Spleen (tissue), 13 donors: ENCODE results near the gene OR56A1. TPM values are rescaled to one million over a fixed set of nuclear protein-coding genes. Genes with fewer than 3 reads are reported as not detected.
"Not testable (repeated sequence)": the region's sequence is repeated elsewhere in the genome, so short reads cannot be mapped to it uniquely, and the experiment has no call there.

Experiments
- DNase-seq: peaks from one replicate; pipeline ENCODE4 v3.0.0-alpha.2; 2020
- H3K27ac ChIP-seq, 8 donors: fragments of 200-600 bp; sonication (generic) in 7 of 8; 1 replicate in 4 of 8; 2 replicates in 4 of 8; pipeline versions ENCODE4 v1.5.0 to v1.8.0; 2016 to 2021; ENCODE audit warnings: inconsistent platforms in 4 of 8, mild to moderate bottlenecking in 4 of 8, moderate library complexity in 1 of 8
- H3K27me3 ChIP-seq, 7 donors: fragments of 200-600 bp; sonication (generic) in 6 of 7; replicated peaks in 1 of 7; 1 replicate in 4 of 7; 2 replicates in 3 of 7; pipeline versions ENCODE4 v1.5.0 to v1.8.0; 2016 to 2021; ENCODE audit warnings: inconsistent platforms in 3 of 7, mild to moderate bottlenecking in 1 of 7
- H3K36me3 ChIP-seq, 6 donors: fragments of 200-600 bp; sonication (generic) in 5 of 6; 1 replicate in 4 of 6; 2 replicates in 2 of 6; pipeline versions ENCODE4 v1.5.0 to v1.8.0; 2016 to 2021; ENCODE audit warnings: inconsistent platforms in 2 of 6
- H3K4me1 ChIP-seq, 6 donors: fragments of 200-600 bp; sonication (generic) in 5 of 6; 1 replicate in 3 of 6; 2 replicates in 3 of 6; pipeline versions ENCODE4 v1.5.0 to v1.8.0; 2016 to 2021; ENCODE audit warnings: inconsistent platforms in 3 of 6
- H3K4me3 ChIP-seq, 8 donors: fragments of 200-600 bp; sonication (generic) in 7 of 8; 1 replicate in 4 of 8; 2 replicates in 4 of 8; pipeline versions ENCODE4 v1.5.0 to v1.8.0; 2016 to 2021; ENCODE audit warnings: inconsistent platforms in 4 of 8, mild to moderate bottlenecking in 4 of 8, moderate library complexity in 2 of 8
- H3K9me3 ChIP-seq, 8 donors: fragments of 200-600 bp; sonication (generic) in 7 of 8; 1 replicate in 4 of 8; 2 replicates in 4 of 8; pipeline versions ENCODE4 v1.5.0 to v1.8.0; 2016 to 2021; ENCODE audit warnings: inconsistent platforms in 4 of 8
- CTCF ChIP-seq, 11 experiments: fragments of 200-600 bp in 7 of 11; fragments of 450-650 bp in 4 of 11; sonication (generic) in 4 of 11; IDR thresholded peaks in 8 of 11; conservative IDR thresholded peaks in 3 of 11; 1 replicate in 7 of 11; 2 replicates in 4 of 11; pipeline versions ENCODE4 v1.4.0 to v1.8.0; 2016 to 2021; ENCODE audit warnings: antibody characterized with exemption in 11 of 11, inconsistent platforms in 4 of 11, mild to moderate bottlenecking in 1 of 11
- POLR2A ChIP-seq, 3 donors: fragments of 450-650 bp; IDR thresholded peaks; one replicate each; pipeline ENCODE4 v1.5.1; 2017; ENCODE audit warnings: antibody characterized with exemption in 3 of 3, mild to moderate bottlenecking in 1 of 3
- POLR2AphosphoS5 ChIP-seq, 3 donors: sonication (generic); formaldehyde crosslinking; IDR thresholded peaks; one replicate each; pipeline ENCODE4 v1.5.1; 2017; ENCODE audit warnings: antibody characterized with exemption in 3 of 3
- WGBS, 5 donors: extraction: QIAGEN DNeasy Blood & Tissue Kit in 3 of 5; methylation state at CpG; one replicate each; pipeline versions ENCODE4 v1.1.5 to v1.1.7; 2013 to 2018; 5-methylcytosine and 5-hydroxymethylcytosine counted together
- intact Hi-C: fragments of 100-400 bp; cut with DNase I; formaldehyde crosslinking; loops from one replicate; pipeline ENCODE4 v1.15.0; 2023; ENCODE audit warnings: low total_unique reads
- long read RNA-seq, 2 donors: transcript quantifications; one replicate each; lab custom pipeline, GENCODE V29; 2026
- polyA plus RNA-seq, 3 donors: library from polyadenylated mRNA; stranded (reverse); fragments of 200-250 nt; gene quantifications; one replicate each; pipeline ENCODE4 v1.2.1, GENCODE V29; 2013
- total RNA-seq, 7 donors: library from RNA; depleted of rRNA in 3 of 7; stranded (reverse); fragments of >200 nt in 3 of 7; fragmentation: NEBNext Ultra II Directional in 4 of 7; extraction: Animal tissue kit (Norgen Biotek cat#: 25700) in 4 of 7; gene quantifications; one replicate each; pipeline versions ENCODE4 v1.1.0 to v1.2.1, GENCODE V29; 2016 to 2021
- donor health status: healthy with polysubstance abuse.
- donor health status: DM: no; HTN: no; CAD: no; lungs with moderate emphysema.
- donor health status: DM: no; HTN: no; CAD: no.
- donor health status: Bipolar disorder and iron deficiency.
- donor health status: healthy.
- donor health status: DM: no; HTN: no; CAD: no.
- donor health status: DM: yes; HTN: yes; CAD: no.

The OR56A1 gene
- under 1 TPM in 3 of 7 donors, not detected in 4; 0.09 to 0.19 (median 0.13) TPM for total RNA-seq
- not detected for polyA plus RNA-seq
- long read RNA-seq, donor 1: 0 reads
- long read RNA-seq, donor 2: 0 reads

DNA sequence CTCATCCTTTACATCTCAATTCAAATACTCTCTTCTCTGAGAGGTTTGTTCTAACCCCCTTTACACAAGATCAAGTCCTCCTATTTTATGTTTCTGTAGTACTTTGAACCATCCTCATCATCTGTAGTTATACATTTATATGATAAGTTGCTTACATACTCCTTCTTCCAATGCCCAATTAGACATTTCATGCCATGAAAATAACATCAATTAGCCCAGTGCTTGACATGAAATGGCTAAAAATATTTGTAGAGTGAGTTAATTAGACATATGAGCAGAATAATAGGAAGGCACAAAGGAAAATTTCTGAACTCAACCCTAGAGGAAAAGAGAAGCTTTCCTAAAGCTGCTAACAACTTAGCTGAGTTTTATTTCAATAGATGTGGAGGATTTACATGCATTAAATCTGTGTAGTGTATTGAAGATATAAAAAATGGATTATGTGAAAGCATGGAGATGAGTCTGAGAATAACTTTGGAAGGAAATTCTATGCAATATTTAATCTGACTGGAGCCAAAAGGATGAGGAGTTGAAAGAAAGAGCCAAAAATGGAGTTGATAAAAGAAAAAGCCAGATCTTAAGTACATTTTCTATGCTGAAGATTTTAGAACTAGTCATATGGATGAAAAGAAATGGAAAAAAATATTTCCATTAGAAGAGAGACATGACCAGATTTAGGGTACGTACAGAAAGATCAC is at the start of gene OR56A1:
TSS of gene OR56A1 (minus strand) at position 51 of the 698 bp plus-strand sequence. CDS start 3,066 bp downstream, outside the sequence.
- Histone ChIP-seq H3K36me3 (no peaks in the 10 kb centered on the region), H3K9me3 (no peaks in the 10 kb centered on the region), H3K27me3 (peaks cover 0 to 30% (median 0%) of the 10 kb centered on the region in 7 donors), H3K4me1 (no peaks in the 10 kb centered on the region), H3K4me3 (no peak within 1 kb of the TSS), H3K27ac (no peak within 1 kb of the TSS)
- no peak for TF ChIP-seq POLR2AphosphoS5 (IDR thresholded peaks at IDR 0.05)
- TF ChIP-seq POLR2A (IDR thresholded peaks at IDR 0.05): no peak
- TF ChIP-seq CTCF (IDR thresholded peaks at IDR 0.05 in 8 of 11, conservative IDR thresholded peaks at IDR 0.05 in 3 of 11): no peak
- 68 to 89% (median 86%) methylated on average over 1 of the region's 1 CpG for whole genome bisulfite sequencing, 5 donors
- intact Hi-C loops: no loop called here
- DNase-seq: no peak

DNA sequence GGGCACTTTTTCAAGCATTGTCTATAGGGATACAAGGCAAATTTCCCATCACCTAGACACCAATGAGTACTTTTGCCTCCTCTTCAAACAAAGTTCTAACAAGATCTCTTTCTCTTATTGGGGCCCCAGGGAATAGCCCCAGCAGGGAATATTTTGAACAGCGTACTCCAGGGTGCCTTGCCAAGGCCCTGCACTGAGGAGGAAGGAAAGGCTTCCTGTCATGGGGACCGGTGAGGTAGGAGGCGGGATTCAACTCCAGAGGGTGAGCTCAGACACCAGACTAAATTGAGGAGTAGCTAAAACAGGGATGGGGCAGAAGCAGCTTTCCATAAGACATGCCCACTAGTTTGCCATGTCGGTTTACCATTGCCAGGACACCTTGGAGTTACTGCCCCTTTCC is 48.9 kb upstream of the OR56A1 start:
- Histone ChIP-seq H3K27ac (no peak overlapping the region), H3K4me1 (no peaks in the 10 kb centered on the region), H3K9me3 (peaks cover 0 to 52% (median 29%) of the 10 kb centered on the region in 8 donors), H3K27me3 (no peaks in the 10 kb centered on the region), H3K4me3 (no peak overlapping the region), H3K36me3 (no peaks in the 10 kb centered on the region)
- intact Hi-C loops: no loop called here
- TF ChIP-seq CTCF (IDR thresholded peaks at IDR 0.05 in 8 of 11, conservative IDR thresholded peaks at IDR 0.05 in 3 of 11) (no peak), POLR2AphosphoS5 (IDR thresholded peaks at IDR 0.05) (no peak), POLR2A (IDR thresholded peaks at IDR 0.05) (no peak)
- no peak for DNase-seq
- WGBS, 5 donors: 53 to 75% (median 66%) methylated on average over 4 of the region's 4 CpGs

GRCh38 chr11:6077723-6078122 is 47.2 kb upstream of the OR56A1 start:
- peaks cover 0 to 35% (median 17%) of the 10 kb centered on the region in 8 donors for H3K9me3 ChIP-seq
- H3K27ac ChIP-seq: no peak overlapping the region
- no peak for DNase-seq
- no peak for TF ChIP-seq POLR2AphosphoS5 (IDR thresholded peaks at IDR 0.05)
- TF ChIP-seq CTCF (IDR thresholded peaks at IDR 0.05 in 8 of 11, conservative IDR thresholded peaks at IDR 0.05 in 3 of 11): no peak
- no peak for TF ChIP-seq POLR2A (IDR thresholded peaks at IDR 0.05)
- no peaks in the 10 kb centered on the region for H3K4me1 ChIP-seq
- intact Hi-C loops: no loop called here
- H3K4me3 ChIP-seq: no peak overlapping the region
- H3K36me3 ChIP-seq: no peaks in the 10 kb centered on the region
- H3K27me3 ChIP-seq: no peaks in the 10 kb centered on the region
- WGBS, 5 donors: 89 to 96% (median 91%) methylated on average over 6 of the region's 6 CpGs

GRCh38 chr11:6076443-6076842 is 45.9 kb upstream of the OR56A1 start:
- H3K27me3 ChIP-seq, H3K27ac ChIP-seq, intact Hi-C loops, H3K4me1 ChIP-seq, H3K4me3 ChIP-seq, DNase-seq, H3K36me3 ChIP-seq: not testable (repeated sequence)
- WGBS, 5 donors: 83 to 91% (median 83%) methylated on average over 2 of the region's 2 CpGs
- H3K9me3 ChIP-seq: peaks cover 0 to 34% (median 16%) of the 10 kb centered on the region in 8 donors
